Endodermal cell (in vitro differentiated cells): ENCODE data around the gene PRR5L. TPM values are rescaled to one million over a fixed set of nuclear protein-coding genes. Genes with fewer than 3 reads are reported as not detected.

Experiments
- DNase-seq: peaks from one replicate; pipeline ENCODE4 v3.0.0-alpha.2; 2017
- H3K27ac ChIP-seq: 2 replicates; pipeline ENCODE4 v1.5.1; 2013; ENCODE audit warnings: mild to moderate bottlenecking, low read depth, low read length, moderate library complexity
- H3K27me3 ChIP-seq: 2 replicates; pipeline ENCODE4 v1.6.1; 2013; ENCODE audit warnings: mild to moderate bottlenecking, low read length, moderate library complexity; ENCODE audit not compliant: insufficient read depth, control insufficient read depth, poor library complexity, severe bottlenecking
- H3K36me3 ChIP-seq: 2 replicates; pipeline ENCODE4 v1.7.0; 2013; ENCODE audit warnings: mild to moderate bottlenecking, low read length, moderate library complexity; ENCODE audit not compliant: control insufficient read depth, insufficient read depth
- H3K4me1 ChIP-seq: one replicate; pipeline ENCODE4 v1.7.0; 2013; ENCODE audit warnings: low read length; ENCODE audit not compliant: control insufficient read depth, insufficient read depth
- H3K4me3 ChIP-seq: 2 replicates; pipeline ENCODE4 v1.5.1; 2013; ENCODE audit warnings: mild to moderate bottlenecking, low read length, moderate library complexity
- H3K9ac ChIP-seq: 2 replicates; pipeline ENCODE4 v1.6.1; 2013; ENCODE audit warnings: mild to moderate bottlenecking, low read length, moderate library complexity; ENCODE audit not compliant: poor library complexity, severe bottlenecking; ENCODE audit errors: extremely low read depth
- H3K9me3 ChIP-seq: 2 replicates; pipeline ENCODE4 v1.6.1; 2013; ENCODE audit warnings: mild to moderate bottlenecking, low read length, moderate library complexity; ENCODE audit not compliant: control insufficient read depth
- H3K27ac Mint-ChIP-seq: 2 replicates; pipeline ENCODE4 v1.8.0; 2020; ENCODE audit warnings: mixed read lengths
- H3K27me3 Mint-ChIP-seq: 2 replicates; pipeline ENCODE4 v1.8.0; 2021; ENCODE audit warnings: mild to moderate bottlenecking, mixed read lengths; ENCODE audit not compliant: insufficient read depth
- H3K36me3 Mint-ChIP-seq: 2 replicates; pipeline ENCODE4 v1.8.0; 2020; ENCODE audit warnings: low read depth, mixed read lengths
- H3K4me1 Mint-ChIP-seq: 2 replicates; pipeline ENCODE4 v1.8.0; 2020; ENCODE audit warnings: mixed read lengths
- H3K4me3 Mint-ChIP-seq: 2 replicates; pipeline ENCODE4 v1.8.0; 2020; ENCODE audit warnings: mild to moderate bottlenecking, moderate library complexity, mixed read lengths
- H3K9me3 Mint-ChIP-seq: 2 replicates; pipeline ENCODE4 v1.8.0; 2020; ENCODE audit warnings: mild to moderate bottlenecking, mixed read lengths
- CTCF ChIP-seq: fragments of 200-600 bp; sonication (generic); conservative IDR thresholded peaks from 2 replicates; pipeline ENCODE4 v1.5.0; 2021; ENCODE audit warnings: antibody characterized with exemption, mild to moderate bottlenecking
- WGBS, 2 experiments: methylation state at CpG; one replicate each; pipeline versions ENCODE4 v1.1.5 to v1.1.7; 2013; ENCODE audit warnings: missing lambda C conversion rate in 2 of 2, mixed read lengths in 1 of 2; ENCODE audit not compliant: insufficient coverage in 1 of 2, insufficient read length in 1 of 2; 5-methylcytosine and 5-hydroxymethylcytosine counted together
- total RNA-seq, 2 donors: library from RNA; stranded (reverse); fragmentation: NEBNext Ultra II Directional in 1 of 2; extraction: Animal tissue kit (Norgen Biotek cat#: 25700) in 1 of 2; gene quantifications; 2 replicates in 1 of 2; 3 replicates in 1 of 2; pipeline ENCODE4 v1.2.1, GENCODE V29; 2021

The PRR5L gene
- total RNA-seq, 2 donors from 2014 or later = 5.3 to 7.2 TPM

GRCh38 chr11:36443661-36444060 lies 147.6 kb downstream of the PRR5L start:
- H3K27me3 ChIP-seq = no peaks in the 10 kb centered on the region
- no peaks in the 10 kb centered on the region for H3K36me3 ChIP-seq
- TF ChIP-seq CTCF = no peak
- no peak overlapping the region for H3K4me3 ChIP-seq
- peaks cover 5% of the 10 kb centered on the region for H3K9me3 Mint-ChIP-seq
- 89 to 96% methylated on average over 1 to 2 of the region's 2 CpGs for WGBS, 2 experiments
- H3K36me3 Mint-ChIP-seq = no peaks in the 10 kb centered on the region
- H3K4me3 Mint-ChIP-seq = no peak overlapping the region
- no peak for DNase-seq
- H3K27ac Mint-ChIP-seq = no peak overlapping the region
- peaks cover 12% of the 10 kb centered on the region for H3K27me3 Mint-ChIP-seq
- no peak overlapping the region for H3K27ac ChIP-seq
- no peaks in the 10 kb centered on the region for H3K4me1 ChIP-seq
- no peaks in the 10 kb centered on the region for H3K4me1 Mint-ChIP-seq
- no peaks in the 10 kb centered on the region for H3K9me3 ChIP-seq
- H3K9ac ChIP-seq = no peak overlapping the region

GRCh38 chr11:36446135-36446534 lies 150.0 kb downstream of the PRR5L start:
- Histone ChIP-seq H3K27ac (no peak overlapping the region), H3K9me3 (no peaks in the 10 kb centered on the region), H3K27me3 (no peaks in the 10 kb centered on the region), H3K36me3 (no peaks in the 10 kb centered on the region), H3K9ac (no peak overlapping the region), H3K4me1 (no peaks in the 10 kb centered on the region), H3K4me3 (no peak overlapping the region)
- no peak for TF ChIP-seq CTCF
- Mint-ChIP-seq H3K27ac (no peak overlapping the region), H3K9me3 (no peaks in the 10 kb centered on the region), H3K4me3 (no peak overlapping the region), H3K27me3 (peaks cover 20% of the 10 kb centered on the region), H3K36me3 (no peaks in the 10 kb centered on the region), H3K4me1 (no peaks in the 10 kb centered on the region)
- 93 to 95% methylated on average over 4 to 7 of the region's 7 CpGs for WGBS, 2 experiments
- DNase-seq = no peak

DNA sequence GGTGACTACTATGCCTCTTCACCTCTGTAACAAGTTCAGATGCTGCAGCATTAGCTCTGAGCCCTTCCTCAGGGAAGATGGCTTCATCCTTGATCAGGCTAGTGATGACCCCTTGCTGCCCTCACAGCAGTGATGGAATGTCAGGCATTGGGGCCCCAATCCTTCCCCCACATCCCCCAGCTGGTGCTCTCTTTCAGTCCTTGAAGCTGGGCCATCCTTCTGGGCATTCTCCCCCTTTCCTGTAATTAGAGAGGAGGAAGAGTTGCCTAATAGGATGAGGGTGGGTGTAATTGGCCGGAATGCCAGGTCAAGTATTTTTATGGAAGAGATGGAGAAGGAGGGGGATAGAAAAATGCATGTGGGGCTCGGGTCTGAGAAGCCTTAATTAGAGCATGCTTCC lies 151.4 kb downstream of the PRR5L start:
- peaks cover 20% of the 10 kb centered on the region for H3K27me3 Mint-ChIP-seq
- Histone ChIP-seq H3K4me1 (no peaks in the 10 kb centered on the region), H3K36me3 (no peaks in the 10 kb centered on the region), H3K4me3 (no peak overlapping the region), H3K9ac (no peak overlapping the region), H3K27me3 (no peaks in the 10 kb centered on the region), H3K9me3 (no peaks in the 10 kb centered on the region), H3K27ac (no peak overlapping the region)
- H3K27ac Mint-ChIP-seq = no peak overlapping the region
- TF ChIP-seq CTCF = no peak
- no peaks in the 10 kb centered on the region for H3K4me1 Mint-ChIP-seq
- no peaks in the 10 kb centered on the region for H3K9me3 Mint-ChIP-seq
- 80 to 87% methylated on average over 1 to 2 of the region's 2 CpGs for WGBS, 2 experiments
- no peaks in the 10 kb centered on the region for H3K36me3 Mint-ChIP-seq
- no peak overlapping the region for H3K4me3 Mint-ChIP-seq
- no peak for DNase-seq
